Measurements from ENCODE around the gene ADAMTSL1. TPM values are rescaled to one million over a fixed set of nuclear protein-coding genes. Genes with fewer than 3 reads are reported as not detected.

Gene ADAMTSL1
- total RNA-seq, 1 experiment from 2014 or later, result not detected

DNA sequence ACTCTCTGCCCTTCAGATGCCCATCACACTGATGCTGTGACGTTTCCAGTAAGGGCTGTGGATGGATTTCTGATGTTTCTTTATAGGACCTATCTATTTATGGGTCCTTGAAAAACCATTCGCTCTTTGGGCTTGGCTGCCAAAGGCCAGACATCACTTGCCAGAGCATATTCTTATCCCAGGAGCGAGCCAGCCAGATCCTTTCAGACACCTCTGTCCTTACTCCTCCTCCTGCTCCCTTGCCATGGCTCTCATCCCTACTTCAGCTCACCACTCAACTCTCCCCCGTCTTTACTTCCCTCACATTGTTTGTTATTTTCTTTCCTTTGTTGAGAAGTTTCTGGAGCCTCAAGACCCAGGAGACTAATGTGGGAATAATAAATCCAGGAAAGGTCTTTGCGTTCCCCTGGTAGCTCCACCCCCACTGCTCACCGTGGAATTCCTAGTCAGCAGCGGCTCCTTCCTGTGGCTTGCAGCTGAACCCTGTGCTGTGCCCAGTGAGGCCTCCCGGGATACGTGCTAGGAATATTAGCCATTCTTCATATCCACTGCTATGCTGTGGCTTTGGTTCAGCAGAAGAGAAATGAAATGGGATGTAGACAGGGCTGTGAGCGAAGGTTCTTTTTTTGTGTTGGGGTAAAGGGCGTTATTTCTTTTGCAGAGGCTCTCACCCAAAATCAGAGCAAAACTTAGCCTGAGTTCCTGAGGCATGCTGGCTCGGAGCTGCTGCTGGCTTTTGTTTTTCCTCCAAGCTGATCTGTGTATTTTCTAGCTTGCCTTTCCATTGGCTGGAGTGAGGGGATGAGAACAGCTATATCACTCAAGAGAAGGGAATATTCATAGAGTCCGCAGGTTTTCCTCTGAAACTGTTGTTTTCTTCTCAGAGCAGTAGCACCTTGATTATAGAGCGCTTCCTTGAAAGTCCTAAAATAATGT lies 387.9 kb downstream of the ADAMTSL1 start:
- Mint-ChIP-seq H3K4me1 (ENCODE audit: low read depth, unreplicated experiment) (no peaks in the 10 kb centered on the region), H3K9me3 (ENCODE audit: low read depth, unreplicated experiment) (no peaks in the 10 kb centered on the region), H3K27ac (ENCODE audit: unreplicated experiment) (no peak overlapping the region), H3K4me3 (ENCODE audit: low read depth, unreplicated experiment) (no peak overlapping the region), H3K27me3 (ENCODE audit: unreplicated experiment) (peaks cover 28% of the 10 kb centered on the region), H3K36me3 (ENCODE audit: insufficient read depth, unreplicated experiment) (no peaks in the 10 kb centered on the region)
- intact Hi-C loops (cut with micrococcal nuclease; ENCODE audit: unreplicated experiment), result no loop called here
- CTCF ChIA-PET, result no interaction called here
- DNase-seq, result no peak
- TF ChIP-seq, protein P1, sequence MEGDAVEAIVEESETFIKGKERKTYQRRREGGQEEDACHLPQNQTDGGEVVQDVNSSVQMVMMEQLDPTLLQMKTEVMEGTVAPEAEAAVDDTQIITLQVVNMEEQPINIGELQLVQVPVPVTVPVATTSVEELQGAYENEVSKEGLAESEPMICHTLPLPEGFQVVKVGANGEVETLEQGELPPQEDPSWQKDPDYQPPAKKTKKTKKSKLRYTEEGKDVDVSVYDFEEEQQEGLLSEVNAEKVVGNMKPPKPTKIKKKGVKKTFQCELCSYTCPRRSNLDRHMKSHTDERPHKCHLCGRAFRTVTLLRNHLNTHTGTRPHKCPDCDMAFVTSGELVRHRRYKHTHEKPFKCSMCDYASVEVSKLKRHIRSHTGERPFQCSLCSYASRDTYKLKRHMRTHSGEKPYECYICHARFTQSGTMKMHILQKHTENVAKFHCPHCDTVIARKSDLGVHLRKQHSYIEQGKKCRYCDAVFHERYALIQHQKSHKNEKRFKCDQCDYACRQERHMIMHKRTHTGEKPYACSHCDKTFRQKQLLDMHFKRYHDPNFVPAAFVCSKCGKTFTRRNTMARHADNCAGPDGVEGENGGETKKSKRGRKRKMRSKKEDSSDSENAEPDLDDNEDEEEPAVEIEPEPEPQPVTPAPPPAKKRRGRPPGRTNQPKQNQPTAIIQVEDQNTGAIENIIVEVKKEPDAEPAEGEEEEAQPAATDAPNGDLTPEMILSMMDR (IDR thresholded peaks at IDR 0.05; ENCODE audit: unreplicated experiment), result no peak
- no TSS peak for BruUV-seq (replicated peaks)

DNA sequence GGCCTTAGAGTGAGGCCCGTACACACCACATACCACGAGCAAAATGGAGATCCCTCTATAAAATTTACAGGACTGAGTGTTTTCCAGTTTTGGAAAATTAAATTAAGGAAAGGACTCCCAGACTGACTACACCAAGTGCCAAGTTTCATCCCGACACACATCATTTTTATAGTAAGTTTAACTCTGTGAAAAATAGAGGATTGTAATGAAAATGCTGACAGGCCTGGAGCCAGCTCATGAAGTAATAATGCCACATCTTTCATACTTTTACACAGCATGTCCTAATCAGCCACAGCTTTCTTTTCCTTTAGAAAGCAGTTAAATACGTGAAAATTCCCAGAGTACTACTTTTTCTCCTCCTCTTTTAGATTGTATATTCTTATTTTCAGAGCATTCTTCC lies 389.8 kb downstream of the ADAMTSL1 start:
- BruUV-seq (replicated peaks), result no TSS peak
- intact Hi-C loops (cut with micrococcal nuclease; ENCODE audit: unreplicated experiment), result no loop called here
- Mint-ChIP-seq H3K4me1 (ENCODE audit: low read depth, unreplicated experiment) (no peaks in the 10 kb centered on the region), H3K4me3 (ENCODE audit: low read depth, unreplicated experiment) (no peak overlapping the region), H3K36me3 (ENCODE audit: insufficient read depth, unreplicated experiment) (no peaks in the 10 kb centered on the region), H3K27me3 (ENCODE audit: unreplicated experiment) (peaks cover 22% of the 10 kb centered on the region), H3K27ac (ENCODE audit: unreplicated experiment) (no peak overlapping the region), H3K9me3 (ENCODE audit: low read depth, unreplicated experiment) (no peaks in the 10 kb centered on the region)
- CTCF ChIA-PET, result no interaction called here
- no peak for DNase-seq
- TF ChIP-seq, protein P1 (IDR thresholded peaks at IDR 0.05; ENCODE audit: unreplicated experiment), result no peak

DNA sequence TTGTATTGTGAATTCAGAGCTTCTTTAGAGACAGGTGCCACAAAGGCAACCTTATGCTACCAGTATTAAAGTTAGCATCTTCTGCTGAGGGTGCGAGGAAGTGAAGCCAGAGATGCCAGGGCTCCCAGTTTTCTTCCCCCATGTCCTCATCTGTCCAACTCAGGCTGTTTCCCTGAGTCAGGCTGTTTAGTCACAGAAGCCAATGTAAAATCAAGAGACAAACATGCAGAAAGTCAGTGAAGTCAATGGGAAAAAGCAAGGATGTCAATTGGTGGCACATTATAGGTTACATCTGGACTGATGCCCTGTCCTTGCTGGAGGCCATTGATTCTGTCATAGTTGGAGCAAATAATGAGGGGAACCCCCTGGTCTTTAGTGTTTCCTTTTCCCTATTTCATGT lies 390.6 kb downstream of the ADAMTSL1 start:
- no peak for DNase-seq
- Mint-ChIP-seq H3K27me3 (ENCODE audit: unreplicated experiment) (peaks cover 28% of the 10 kb centered on the region), H3K4me3 (ENCODE audit: low read depth, unreplicated experiment) (no peak overlapping the region), H3K27ac (ENCODE audit: unreplicated experiment) (no peak overlapping the region), H3K36me3 (ENCODE audit: insufficient read depth, unreplicated experiment) (no peaks in the 10 kb centered on the region), H3K9me3 (ENCODE audit: low read depth, unreplicated experiment) (no peaks in the 10 kb centered on the region), H3K4me1 (ENCODE audit: low read depth, unreplicated experiment) (no peaks in the 10 kb centered on the region)
- intact Hi-C loops (cut with micrococcal nuclease; ENCODE audit: unreplicated experiment), result no loop called here
- CTCF ChIA-PET, result no interaction called here
- BruUV-seq (replicated peaks), result no TSS peak
- TF ChIP-seq, protein P1 (IDR thresholded peaks at IDR 0.05; ENCODE audit: unreplicated experiment), result no peak

DNA sequence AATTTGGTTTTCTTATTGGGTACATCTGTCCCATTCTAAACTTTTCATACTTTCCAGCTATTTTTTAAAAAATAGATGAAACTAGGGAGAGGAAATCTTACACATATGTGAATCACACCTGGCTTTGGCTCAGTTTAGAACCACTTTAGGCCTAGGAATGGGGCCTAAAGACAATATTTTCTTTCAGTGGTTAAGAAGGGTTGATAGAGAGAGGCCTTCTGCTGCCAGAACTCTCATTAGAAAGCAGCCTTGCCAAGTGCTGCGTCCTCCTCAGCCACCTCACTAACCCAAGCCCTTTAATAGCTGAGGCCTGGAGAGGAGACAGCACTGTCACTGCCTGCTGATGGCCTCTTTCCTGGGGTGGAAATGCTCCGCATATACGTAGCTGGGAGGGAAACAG lies 391.6 kb downstream of the ADAMTSL1 start:
- H3K27me3 Mint-ChIP-seq (ENCODE audit: unreplicated experiment), result peaks cover 37% of the 10 kb centered on the region
- TF ChIP-seq, protein P1 (IDR thresholded peaks at IDR 0.05; ENCODE audit: unreplicated experiment), result no peak
- H3K9me3 Mint-ChIP-seq (ENCODE audit: low read depth, unreplicated experiment), result no peaks in the 10 kb centered on the region
- CTCF ChIA-PET, result no interaction called here
- no peaks in the 10 kb centered on the region for H3K4me1 Mint-ChIP-seq (ENCODE audit: low read depth, unreplicated experiment)
- H3K36me3 Mint-ChIP-seq (ENCODE audit: insufficient read depth, unreplicated experiment), result no peaks in the 10 kb centered on the region
- no TSS peak for BruUV-seq (replicated peaks)
- H3K4me3 Mint-ChIP-seq (ENCODE audit: low read depth, unreplicated experiment), result no peak overlapping the region
- intact Hi-C loops (cut with micrococcal nuclease; ENCODE audit: unreplicated experiment), result no loop called here
- no peak for DNase-seq
- no peak overlapping the region for H3K27ac Mint-ChIP-seq (ENCODE audit: unreplicated experiment)
